ENCODE results near the gene KRTAP22-1. TPM values are rescaled to one million over a fixed set of nuclear protein-coding genes. Genes with fewer than 3 reads are reported as not detected.

Gene KRTAP22-1
- total RNA-seq, 1 experiment from 2014 or later = not detected

DNA sequence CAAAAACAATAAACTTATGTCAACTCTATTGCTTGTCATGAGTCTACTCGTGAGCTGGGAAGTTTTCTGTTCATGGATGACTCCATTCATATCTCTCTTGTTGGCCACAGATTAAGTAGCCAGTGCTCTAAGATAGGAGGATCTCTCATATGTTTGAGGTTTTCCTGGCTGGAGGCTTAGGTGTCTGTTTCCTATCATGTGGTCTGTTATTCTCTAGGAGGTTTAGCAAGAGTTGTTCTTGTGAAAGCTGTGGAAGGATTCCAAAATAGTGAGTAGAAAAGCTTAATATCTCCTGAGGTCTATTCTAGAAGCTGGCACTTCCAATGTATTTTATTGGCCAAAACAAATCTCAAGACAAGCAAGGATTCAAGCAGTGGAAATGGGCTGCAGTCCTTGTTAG lies 28.3 kb downstream of the KRTAP22-1 start (continued):
- TF ChIP-seq, protein P1, sequence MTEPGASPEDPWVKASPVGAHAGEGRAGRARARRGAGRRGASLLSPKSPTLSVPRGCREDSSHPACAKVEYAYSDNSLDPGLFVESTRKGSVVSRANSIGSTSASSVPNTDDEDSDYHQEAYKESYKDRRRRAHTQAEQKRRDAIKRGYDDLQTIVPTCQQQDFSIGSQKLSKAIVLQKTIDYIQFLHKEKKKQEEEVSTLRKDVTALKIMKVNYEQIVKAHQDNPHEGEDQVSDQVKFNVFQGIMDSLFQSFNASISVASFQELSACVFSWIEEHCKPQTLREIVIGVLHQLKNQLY (CRISPR knock-in tag; IDR thresholded peaks at IDR 0.05) = no peak
- TF ChIP-seq, protein P2, sequence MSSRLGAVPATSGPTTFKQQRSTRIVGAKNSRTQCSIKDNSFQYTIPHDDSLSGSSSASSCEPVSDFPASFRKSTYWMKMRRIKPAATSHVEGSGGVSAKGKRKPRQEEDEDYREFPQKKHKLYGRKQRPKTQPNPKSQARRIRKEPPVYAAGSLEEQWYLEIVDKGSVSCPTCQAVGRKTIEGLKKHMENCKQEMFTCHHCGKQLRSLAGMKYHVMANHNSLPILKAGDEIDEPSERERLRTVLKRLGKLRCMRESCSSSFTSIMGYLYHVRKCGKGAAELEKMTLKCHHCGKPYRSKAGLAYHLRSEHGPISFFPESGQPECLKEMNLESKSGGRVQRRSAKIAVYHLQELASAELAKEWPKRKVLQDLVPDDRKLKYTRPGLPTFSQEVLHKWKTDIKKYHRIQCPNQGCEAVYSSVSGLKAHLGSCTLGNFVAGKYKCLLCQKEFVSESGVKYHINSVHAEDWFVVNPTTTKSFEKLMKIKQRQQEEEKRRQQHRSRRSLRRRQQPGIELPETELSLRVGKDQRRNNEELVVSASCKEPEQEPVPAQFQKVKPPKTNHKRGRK (CRISPR knock-in tag; IDR thresholded peaks at IDR 0.05; ENCODE audit: borderline replicate concordance) = no peak
- TF ChIP-seq, protein P3, sequence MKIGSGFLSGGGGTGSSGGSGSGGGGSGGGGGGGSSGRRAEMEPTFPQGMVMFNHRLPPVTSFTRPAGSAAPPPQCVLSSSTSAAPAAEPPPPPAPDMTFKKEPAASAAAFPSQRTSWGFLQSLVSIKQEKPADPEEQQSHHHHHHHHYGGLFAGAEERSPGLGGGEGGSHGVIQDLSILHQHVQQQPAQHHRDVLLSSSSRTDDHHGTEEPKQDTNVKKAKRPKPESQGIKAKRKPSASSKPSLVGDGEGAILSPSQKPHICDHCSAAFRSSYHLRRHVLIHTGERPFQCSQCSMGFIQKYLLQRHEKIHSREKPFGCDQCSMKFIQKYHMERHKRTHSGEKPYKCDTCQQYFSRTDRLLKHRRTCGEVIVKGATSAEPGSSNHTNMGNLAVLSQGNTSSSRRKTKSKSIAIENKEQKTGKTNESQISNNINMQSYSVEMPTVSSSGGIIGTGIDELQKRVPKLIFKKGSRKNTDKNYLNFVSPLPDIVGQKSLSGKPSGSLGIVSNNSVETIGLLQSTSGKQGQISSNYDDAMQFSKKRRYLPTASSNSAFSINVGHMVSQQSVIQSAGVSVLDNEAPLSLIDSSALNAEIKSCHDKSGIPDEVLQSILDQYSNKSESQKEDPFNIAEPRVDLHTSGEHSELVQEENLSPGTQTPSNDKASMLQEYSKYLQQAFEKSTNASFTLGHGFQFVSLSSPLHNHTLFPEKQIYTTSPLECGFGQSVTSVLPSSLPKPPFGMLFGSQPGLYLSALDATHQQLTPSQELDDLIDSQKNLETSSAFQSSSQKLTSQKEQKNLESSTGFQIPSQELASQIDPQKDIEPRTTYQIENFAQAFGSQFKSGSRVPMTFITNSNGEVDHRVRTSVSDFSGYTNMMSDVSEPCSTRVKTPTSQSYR (CRISPR knock-in tag; IDR thresholded peaks at IDR 0.05) = no peak
- no peak for TF ChIP-seq TP53 (CRISPR knock-in tag; IDR thresholded peaks at IDR 0.05)
- no peak for TF ChIP-seq IRF2 (CRISPR knock-in tag; IDR thresholded peaks at IDR 0.05; ENCODE audit: borderline replicate concordance, low read depth)
- TF ChIP-seq MAX (CRISPR knock-in tag; IDR thresholded peaks at IDR 0.05) = no peak
- TF ChIP-seq, protein P4, sequence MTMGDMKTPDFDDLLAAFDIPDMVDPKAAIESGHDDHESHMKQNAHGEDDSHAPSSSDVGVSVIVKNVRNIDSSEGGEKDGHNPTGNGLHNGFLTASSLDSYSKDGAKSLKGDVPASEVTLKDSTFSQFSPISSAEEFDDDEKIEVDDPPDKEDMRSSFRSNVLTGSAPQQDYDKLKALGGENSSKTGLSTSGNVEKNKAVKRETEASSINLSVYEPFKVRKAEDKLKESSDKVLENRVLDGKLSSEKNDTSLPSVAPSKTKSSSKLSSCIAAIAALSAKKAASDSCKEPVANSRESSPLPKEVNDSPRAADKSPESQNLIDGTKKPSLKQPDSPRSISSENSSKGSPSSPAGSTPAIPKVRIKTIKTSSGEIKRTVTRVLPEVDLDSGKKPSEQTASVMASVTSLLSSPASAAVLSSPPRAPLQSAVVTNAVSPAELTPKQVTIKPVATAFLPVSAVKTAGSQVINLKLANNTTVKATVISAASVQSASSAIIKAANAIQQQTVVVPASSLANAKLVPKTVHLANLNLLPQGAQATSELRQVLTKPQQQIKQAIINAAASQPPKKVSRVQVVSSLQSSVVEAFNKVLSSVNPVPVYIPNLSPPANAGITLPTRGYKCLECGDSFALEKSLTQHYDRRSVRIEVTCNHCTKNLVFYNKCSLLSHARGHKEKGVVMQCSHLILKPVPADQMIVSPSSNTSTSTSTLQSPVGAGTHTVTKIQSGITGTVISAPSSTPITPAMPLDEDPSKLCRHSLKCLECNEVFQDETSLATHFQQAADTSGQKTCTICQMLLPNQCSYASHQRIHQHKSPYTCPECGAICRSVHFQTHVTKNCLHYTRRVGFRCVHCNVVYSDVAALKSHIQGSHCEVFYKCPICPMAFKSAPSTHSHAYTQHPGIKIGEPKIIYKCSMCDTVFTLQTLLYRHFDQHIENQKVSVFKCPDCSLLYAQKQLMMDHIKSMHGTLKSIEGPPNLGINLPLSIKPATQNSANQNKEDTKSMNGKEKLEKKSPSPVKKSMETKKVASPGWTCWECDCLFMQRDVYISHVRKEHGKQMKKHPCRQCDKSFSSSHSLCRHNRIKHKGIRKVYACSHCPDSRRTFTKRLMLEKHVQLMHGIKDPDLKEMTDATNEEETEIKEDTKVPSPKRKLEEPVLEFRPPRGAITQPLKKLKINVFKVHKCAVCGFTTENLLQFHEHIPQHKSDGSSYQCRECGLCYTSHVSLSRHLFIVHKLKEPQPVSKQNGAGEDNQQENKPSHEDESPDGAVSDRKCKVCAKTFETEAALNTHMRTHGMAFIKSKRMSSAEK (CRISPR knock-in tag; IDR thresholded peaks at IDR 0.05; ENCODE audit: borderline replicate concordance) = no peak
- TF ChIP-seq, protein P5, sequence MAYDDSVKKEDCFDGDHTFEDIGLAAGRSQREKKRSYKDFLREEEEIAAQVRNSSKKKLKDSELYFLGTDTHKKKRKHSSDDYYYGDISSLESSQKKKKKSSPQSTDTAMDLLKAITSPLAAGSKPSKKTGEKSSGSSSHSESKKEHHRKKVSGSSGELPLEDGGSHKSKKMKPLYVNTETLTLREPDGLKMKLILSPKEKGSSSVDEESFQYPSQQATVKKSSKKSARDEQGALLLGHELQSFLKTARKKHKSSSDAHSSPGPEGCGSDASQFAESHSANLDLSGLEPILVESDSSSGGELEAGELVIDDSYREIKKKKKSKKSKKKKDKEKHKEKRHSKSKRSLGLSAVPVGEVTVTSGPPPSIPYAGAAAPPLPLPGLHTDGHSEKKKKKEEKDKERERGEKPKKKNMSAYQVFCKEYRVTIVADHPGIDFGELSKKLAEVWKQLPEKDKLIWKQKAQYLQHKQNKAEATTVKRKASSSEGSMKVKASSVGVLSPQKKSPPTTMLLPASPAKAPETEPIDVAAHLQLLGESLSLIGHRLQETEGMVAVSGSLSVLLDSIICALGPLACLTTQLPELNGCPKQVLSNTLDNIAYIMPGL (CRISPR knock-in tag; IDR thresholded peaks at IDR 0.05) = no peak
- TF ChIP-seq, protein P6, sequence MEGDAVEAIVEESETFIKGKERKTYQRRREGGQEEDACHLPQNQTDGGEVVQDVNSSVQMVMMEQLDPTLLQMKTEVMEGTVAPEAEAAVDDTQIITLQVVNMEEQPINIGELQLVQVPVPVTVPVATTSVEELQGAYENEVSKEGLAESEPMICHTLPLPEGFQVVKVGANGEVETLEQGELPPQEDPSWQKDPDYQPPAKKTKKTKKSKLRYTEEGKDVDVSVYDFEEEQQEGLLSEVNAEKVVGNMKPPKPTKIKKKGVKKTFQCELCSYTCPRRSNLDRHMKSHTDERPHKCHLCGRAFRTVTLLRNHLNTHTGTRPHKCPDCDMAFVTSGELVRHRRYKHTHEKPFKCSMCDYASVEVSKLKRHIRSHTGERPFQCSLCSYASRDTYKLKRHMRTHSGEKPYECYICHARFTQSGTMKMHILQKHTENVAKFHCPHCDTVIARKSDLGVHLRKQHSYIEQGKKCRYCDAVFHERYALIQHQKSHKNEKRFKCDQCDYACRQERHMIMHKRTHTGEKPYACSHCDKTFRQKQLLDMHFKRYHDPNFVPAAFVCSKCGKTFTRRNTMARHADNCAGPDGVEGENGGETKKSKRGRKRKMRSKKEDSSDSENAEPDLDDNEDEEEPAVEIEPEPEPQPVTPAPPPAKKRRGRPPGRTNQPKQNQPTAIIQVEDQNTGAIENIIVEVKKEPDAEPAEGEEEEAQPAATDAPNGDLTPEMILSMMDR (IDR thresholded peaks at IDR 0.05) = no peak

- Mint-ChIP-seq H3K4me3 (no peak within 1 kb of the TSS), H3K36me3 (no peaks in the 10 kb centered on the region), H3K9me3 (0 out of 2 replicates have a peak, but pooled peaks cover 3% of the 10 kb centered on the region), H3K27ac (no peak within 1 kb of the TSS), H3K27me3 (ENCODE audit: low read depth) (no peaks in the 10 kb centered on the region), H3K4me1 (no peaks in the 10 kb centered on the region)
- no peak for TF ChIP-seq ZNF121 (CRISPR knock-in tag; IDR thresholded peaks at IDR 0.05)
- TF ChIP-seq, protein P7, sequence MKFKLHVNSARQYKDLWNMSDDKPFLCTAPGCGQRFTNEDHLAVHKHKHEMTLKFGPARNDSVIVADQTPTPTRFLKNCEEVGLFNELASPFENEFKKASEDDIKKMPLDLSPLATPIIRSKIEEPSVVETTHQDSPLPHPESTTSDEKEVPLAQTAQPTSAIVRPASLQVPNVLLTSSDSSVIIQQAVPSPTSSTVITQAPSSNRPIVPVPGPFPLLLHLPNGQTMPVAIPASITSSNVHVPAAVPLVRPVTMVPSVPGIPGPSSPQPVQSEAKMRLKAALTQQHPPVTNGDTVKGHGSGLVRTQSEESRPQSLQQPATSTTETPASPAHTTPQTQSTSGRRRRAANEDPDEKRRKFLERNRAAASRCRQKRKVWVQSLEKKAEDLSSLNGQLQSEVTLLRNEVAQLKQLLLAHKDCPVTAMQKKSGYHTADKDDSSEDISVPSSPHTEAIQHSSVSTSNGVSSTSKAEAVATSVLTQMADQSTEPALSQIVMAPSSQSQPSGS (CRISPR knock-in tag; IDR thresholded peaks at IDR 0.05; ENCODE audit: borderline replicate concordance, low read depth) = no peak
- no peak for TF ChIP-seq FOXK1 (CRISPR knock-in tag; IDR thresholded peaks at IDR 0.05)
- no peak for TF ChIP-seq EMX1 (CRISPR knock-in tag; IDR thresholded peaks at IDR 0.05)
- no peak for TF ChIP-seq ELF4 (CRISPR knock-in tag; IDR thresholded peaks at IDR 0.05; ENCODE audit: low read depth)
- TF ChIP-seq ZNF671 (CRISPR knock-in tag; IDR thresholded peaks at IDR 0.05) = no peak
- TF ChIP-seq IRF2 (CRISPR knock-in tag; IDR thresholded peaks at IDR 0.05; ENCODE audit: borderline replicate concordance, low read depth) = no peak
- no peak for TF ChIP-seq SOX15 (CRISPR knock-in tag; IDR thresholded peaks at IDR 0.05)
- TF ChIP-seq NR3C1 (CRISPR knock-in tag; conservative IDR thresholded peaks at IDR 0.05; ENCODE audit: low read depth) = no peak
- TF ChIP-seq NFATC4 (CRISPR knock-in tag; IDR thresholded peaks at IDR 0.05) = no peak
- TF ChIP-seq, protein P8, sequence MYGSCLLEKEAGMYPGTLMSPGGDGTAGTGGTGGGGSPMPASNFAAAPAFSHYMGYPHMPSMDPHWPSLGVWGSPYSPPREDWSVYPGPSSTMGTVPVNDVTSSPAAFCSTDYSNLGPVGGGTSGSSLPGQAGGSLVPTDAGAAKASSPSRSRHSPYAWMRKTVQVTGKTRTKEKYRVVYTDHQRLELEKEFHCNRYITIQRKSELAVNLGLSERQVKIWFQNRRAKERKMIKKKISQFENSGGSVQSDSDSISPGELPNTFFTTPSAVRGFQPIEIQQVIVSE (CRISPR knock-in tag; IDR thresholded peaks at IDR 0.05; ENCODE audit: borderline replicate concordance) = no peak
- POLR2A ChIA-PET = no interaction called here
- no peak for DNase-seq (ENCODE audit: low spot score)
- no peak for ATAC-seq
- CTCF ChIA-PET = no interaction called here
Observed at GRCh38 chr21:30634906-30635305, 34.0 kb downstream of the KRTAP22-1 start, which contains the start of gene KRTAP20-2. Gene KRTAP20-2, plus strand, starts transcription at chr21:30635206. Its CDS starts 58 bp downstream, at chr21:30635264.
